ENCODE measurements around the gene WDR93. TPM values are rescaled to one million over a fixed set of nuclear protein-coding genes. Genes with fewer than 3 reads are reported as not detected.

Gene WDR93
- total RNA-seq, 1 experiment from 2014 or later = not detected

- H4K8ac ChIP-seq (replicated peaks; ENCODE audit: insufficient read length, low read depth, low read length) = no peak overlapping the region
- H2AK5ac ChIP-seq (ENCODE audit: insufficient read length, low read length) = no peak overlapping the region
- peak overlapping the region; percentile 2 for H3K18ac ChIP-seq (ENCODE audit: insufficient read length, low read depth, low read length)
- WGBS (ENCODE audit: extremely low coverage, insufficient read length, low lambda C conversion rate) = no CpG with 5 or more reads among the region's 8 CpGs
- H3K27ac ChIP-seq (ENCODE audit: insufficient read length, low read depth, low read length) = no peak overlapping the region
- no peaks in the 10 kb centered on the region for H3K4me1 ChIP-seq (ENCODE audit: insufficient read depth, low read length)
- H3K4ac ChIP-seq (ENCODE audit: low read depth, low read length) = no peak overlapping the region
- no peaks in the 10 kb centered on the region for H3K9me3 Mint-ChIP-seq
- H2BK15ac ChIP-seq (ENCODE audit: low read depth, low read length) = no peak overlapping the region
- no peak overlapping the region for H3T11ph ChIP-seq (ENCODE audit: low read length)
- H2BK20ac ChIP-seq (ENCODE audit: low read depth, low read length, poor library complexity, severe bottlenecking) = no peak overlapping the region
- no peaks in the 10 kb centered on the region for H3K9me3 ChIP-seq (ENCODE audit: control insufficient read depth, low read depth, low read length)
- no peak for DNase-seq
- TF ChIP-seq, protein P1, sequence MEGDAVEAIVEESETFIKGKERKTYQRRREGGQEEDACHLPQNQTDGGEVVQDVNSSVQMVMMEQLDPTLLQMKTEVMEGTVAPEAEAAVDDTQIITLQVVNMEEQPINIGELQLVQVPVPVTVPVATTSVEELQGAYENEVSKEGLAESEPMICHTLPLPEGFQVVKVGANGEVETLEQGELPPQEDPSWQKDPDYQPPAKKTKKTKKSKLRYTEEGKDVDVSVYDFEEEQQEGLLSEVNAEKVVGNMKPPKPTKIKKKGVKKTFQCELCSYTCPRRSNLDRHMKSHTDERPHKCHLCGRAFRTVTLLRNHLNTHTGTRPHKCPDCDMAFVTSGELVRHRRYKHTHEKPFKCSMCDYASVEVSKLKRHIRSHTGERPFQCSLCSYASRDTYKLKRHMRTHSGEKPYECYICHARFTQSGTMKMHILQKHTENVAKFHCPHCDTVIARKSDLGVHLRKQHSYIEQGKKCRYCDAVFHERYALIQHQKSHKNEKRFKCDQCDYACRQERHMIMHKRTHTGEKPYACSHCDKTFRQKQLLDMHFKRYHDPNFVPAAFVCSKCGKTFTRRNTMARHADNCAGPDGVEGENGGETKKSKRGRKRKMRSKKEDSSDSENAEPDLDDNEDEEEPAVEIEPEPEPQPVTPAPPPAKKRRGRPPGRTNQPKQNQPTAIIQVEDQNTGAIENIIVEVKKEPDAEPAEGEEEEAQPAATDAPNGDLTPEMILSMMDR (conservative IDR thresholded peaks at IDR 0.05) = no peak
- H3K14ac ChIP-seq (ENCODE audit: insufficient read depth, low read length) = no peak overlapping the region; the same call in 1 of the 2 replicates
- no peaks in the 10 kb centered on the region for H4K20me1 ChIP-seq (ENCODE audit: control insufficient read depth, insufficient read depth, insufficient read length)
- H3K27ac Mint-ChIP-seq = no peak overlapping the region
- H3K79me2 ChIP-seq (ENCODE audit: insufficient read depth, low read length) = no peaks in the 10 kb centered on the region
- H3K56ac ChIP-seq (ENCODE audit: insufficient read length, low read depth, low read length) = no peak overlapping the region
- peaks cover 4% of the 10 kb centered on the region; the same call in 1 of the 2 replicates for H3K27me3 Mint-ChIP-seq (ENCODE audit: low read depth)
- H3K4me2 ChIP-seq (ENCODE audit: insufficient read depth, insufficient read length, low read length) = no peak overlapping the region
- H3K36me3 Mint-ChIP-seq (ENCODE audit: insufficient read depth in 1 of 3, low read depth in 3 of 3) = no peaks in the 10 kb centered on the region
- no peaks in the 10 kb centered on the region for H3K27me3 ChIP-seq (ENCODE audit: insufficient read depth, low read length)
- no peak overlapping the region for H2BK120ac ChIP-seq (ENCODE audit: low read depth, low read length, poor library complexity, severe bottlenecking)
- H3K4me3 Mint-ChIP-seq = no peak overlapping the region
- H3K23me2 ChIP-seq (ENCODE audit: insufficient read length, low read depth, low read length, poor library complexity, severe bottlenecking) = no peaks in the 10 kb centered on the region
- H3K9ac ChIP-seq (ENCODE audit: extremely low read depth, insufficient read length, low read length) = no peak overlapping the region
- no peak overlapping the region for H3K23ac ChIP-seq (ENCODE audit: insufficient read length, low read depth, low read length)
- H2BK5ac ChIP-seq (ENCODE audit: insufficient read length, low read length) = no peak overlapping the region
- H2AFZ ChIP-seq (ENCODE audit: low read length) = no peak overlapping the region
- H4K91ac ChIP-seq (ENCODE audit: insufficient read length, low read depth, low read length) = no peak overlapping the region
- H3K79me1 ChIP-seq (ENCODE audit: insufficient read depth, low read depth, low read length, poor library complexity, severe bottlenecking) = no peaks in the 10 kb centered on the region
- no peak overlapping the region for H2BK12ac ChIP-seq (ENCODE audit: insufficient read length, low read depth, low read length)
- H3K4me1 Mint-ChIP-seq = no peaks in the 10 kb centered on the region
- no peak overlapping the region for H4K5ac ChIP-seq (ENCODE audit: insufficient read length, low read depth, low read length)
Observed at GRCh38 chr15:89767411-89767915, 76.9 kb downstream of the WDR93 start.
